Activated CD8-positive, alpha-beta memory T cell treated with anti-CD3 and anti-CD28 coated beads, Interleukin-2, amount 50 U/mL, for 24 hours (primary cell): ENCODE measurements around the gene SMAD6.

ENCODE experiments used
- DNase-seq: peaks from one replicate; pipeline ENCODE4 v3.0.0-alpha.2; 2020; ENCODE audit errors: extremely low read depth

The SMAD6 gene

GRCh38 chr15:66721020-66721419, 19.0 kb downstream of the SMAD6 start:
- DNase-seq, result no peak

DNA sequence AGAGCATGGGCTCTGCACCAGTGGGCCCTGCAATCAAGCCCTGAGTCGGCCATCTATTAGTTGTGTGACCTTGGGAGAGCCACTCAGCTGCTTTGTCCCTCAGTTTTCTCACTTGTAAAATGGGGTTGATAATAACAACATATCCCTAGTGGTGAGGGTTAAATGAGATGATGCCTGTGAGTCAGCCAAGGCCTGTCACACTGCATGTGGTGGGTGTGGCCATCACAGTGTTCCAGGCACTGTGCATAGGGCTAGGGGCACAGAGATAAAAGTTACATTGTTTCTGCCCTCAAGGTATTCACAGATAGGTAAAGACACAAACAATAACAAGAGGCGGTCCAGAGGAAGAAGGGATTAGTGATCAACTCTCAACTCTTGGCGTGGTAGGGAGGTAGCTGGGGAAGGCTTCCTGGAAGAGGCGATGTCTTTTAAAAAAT, 19.5 kb downstream of the SMAD6 start:
- no peak for DNase-seq

- no peak for DNase-seq
These were observed 19.9 kb downstream of the SMAD6 start for GRCh38 chr15:66721954-66722353.

- no peak for DNase-seq
These were observed 20.9 kb downstream of the SMAD6 start for GRCh38 chr15:66722757-66723540.

GRCh38 chr15:66723826-66724731, 22.0 kb downstream of the SMAD6 start:
- no peak for DNase-seq

- no peak for DNase-seq
These were observed 22.9 kb downstream of the SMAD6 start for GRCh38 chr15:66724732-66725463.

DNA sequence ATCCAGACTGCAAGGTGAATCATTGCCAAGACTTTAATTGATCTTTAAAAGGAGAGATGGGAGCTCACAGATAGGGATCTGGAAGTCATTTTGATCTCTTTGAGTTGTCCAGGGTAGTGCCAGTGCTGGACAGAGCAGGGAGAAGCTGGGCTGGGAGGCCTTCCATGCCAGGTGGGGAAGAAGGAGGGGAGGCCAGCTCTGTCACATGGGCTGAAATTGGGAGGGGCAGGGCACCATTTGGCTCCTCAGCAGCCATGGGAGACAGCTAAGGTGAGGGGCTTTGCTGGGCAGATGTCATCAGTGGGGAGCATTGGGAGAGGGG, 23.4 kb downstream of the SMAD6 start:
- DNase-seq, result no peak

- no peak for DNase-seq
These were observed 24.4 kb downstream of the SMAD6 start for GRCh38 chr15:66726386-66726785.

- DNase-seq, result no peak
These were observed 27.4 kb downstream of the SMAD6 start for GRCh38 chr15:66729331-66729951.

DNA sequence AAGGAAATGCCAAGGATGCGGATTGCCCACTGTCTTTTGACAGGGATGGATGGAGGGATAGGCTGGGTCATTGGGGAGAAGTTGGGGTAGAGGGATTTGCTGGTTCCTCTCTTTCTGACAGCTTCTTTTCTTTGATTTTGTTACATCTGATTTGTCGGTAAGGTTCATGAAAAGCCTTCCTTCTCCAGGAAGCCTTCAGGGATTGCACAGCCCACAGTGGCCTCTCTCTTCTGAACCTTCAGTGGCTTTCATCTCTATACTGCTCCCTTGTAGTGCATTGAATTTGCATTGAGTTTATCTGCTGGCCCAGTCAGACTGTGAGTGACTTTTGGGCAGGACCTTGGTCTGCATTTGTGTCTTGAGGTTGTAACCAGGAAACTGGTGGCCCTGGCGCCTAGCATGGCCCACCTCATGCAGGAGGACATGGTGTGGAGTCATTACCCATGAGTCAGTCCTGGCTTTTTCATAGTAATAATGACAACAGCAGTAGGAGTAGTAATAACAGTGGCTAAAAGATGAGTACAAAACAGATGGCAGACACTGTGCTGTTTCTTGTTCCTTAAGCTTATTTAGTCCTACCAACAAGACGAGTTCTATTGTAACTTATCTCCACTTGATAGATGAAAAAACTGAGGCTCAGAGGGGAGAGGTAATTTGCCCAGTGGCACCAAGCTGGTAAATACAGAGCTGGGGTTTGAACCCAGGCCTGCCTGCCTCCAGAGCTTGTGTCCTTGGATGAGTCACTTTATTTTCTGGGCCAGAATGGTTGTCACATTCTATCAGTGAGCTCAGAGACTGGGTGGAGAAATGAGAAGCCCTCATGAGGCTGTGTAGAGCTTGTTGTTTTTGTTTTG, 28.4 kb downstream of the SMAD6 start:
- no peak for DNase-seq

GRCh38 chr15:66733976-66734375, 31.9 kb downstream of the SMAD6 start:
- no peak for DNase-seq

DNA sequence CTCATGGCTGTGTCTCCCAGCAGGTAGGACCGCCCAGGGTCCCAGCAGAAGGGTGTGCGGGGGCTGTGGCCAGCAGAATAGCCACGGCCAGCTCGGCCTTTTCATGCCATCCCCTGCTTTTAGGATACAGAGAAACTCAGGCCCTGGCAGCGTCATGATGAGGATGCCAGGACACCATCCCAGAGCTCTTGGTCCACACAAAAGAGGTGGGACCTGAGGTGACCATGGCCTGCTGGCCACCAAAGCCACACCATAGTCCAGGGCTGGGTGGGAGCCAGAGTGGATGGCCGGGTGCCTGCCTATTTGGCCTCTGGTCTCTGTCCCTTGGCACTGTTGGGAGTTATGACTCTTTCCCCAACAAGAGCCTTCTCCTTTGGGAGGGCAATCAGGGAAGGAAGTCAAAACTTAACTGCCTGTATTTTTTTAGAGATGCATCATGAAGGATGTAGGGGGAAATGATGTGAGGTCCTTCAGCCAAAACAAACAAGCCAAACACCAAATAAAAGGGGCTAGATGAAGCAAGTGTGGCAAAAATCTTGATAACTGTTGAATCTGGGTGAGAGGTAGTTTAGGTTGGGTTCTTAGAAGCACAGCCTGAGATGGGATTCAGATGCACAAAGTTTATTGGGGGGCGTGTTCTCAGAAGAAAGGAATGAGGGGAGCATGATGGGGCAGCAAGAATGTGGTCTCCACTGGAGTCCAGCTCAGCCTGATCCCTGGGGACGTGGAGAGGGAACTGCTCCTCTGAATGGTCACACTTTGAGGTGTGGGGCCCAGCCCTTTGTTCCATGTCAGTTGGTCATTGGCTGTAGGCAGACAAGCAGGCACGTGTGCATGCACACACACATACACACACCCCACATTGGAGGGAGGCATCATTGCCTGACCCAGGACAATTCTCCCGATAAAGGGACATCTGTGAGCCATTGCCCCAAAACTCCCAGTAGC, 33.2 kb downstream of the SMAD6 start:
- no peak for DNase-seq

GRCh38 chr15:66735909-66736305, 33.9 kb downstream of the SMAD6 start:
- no peak for DNase-seq

DNA sequence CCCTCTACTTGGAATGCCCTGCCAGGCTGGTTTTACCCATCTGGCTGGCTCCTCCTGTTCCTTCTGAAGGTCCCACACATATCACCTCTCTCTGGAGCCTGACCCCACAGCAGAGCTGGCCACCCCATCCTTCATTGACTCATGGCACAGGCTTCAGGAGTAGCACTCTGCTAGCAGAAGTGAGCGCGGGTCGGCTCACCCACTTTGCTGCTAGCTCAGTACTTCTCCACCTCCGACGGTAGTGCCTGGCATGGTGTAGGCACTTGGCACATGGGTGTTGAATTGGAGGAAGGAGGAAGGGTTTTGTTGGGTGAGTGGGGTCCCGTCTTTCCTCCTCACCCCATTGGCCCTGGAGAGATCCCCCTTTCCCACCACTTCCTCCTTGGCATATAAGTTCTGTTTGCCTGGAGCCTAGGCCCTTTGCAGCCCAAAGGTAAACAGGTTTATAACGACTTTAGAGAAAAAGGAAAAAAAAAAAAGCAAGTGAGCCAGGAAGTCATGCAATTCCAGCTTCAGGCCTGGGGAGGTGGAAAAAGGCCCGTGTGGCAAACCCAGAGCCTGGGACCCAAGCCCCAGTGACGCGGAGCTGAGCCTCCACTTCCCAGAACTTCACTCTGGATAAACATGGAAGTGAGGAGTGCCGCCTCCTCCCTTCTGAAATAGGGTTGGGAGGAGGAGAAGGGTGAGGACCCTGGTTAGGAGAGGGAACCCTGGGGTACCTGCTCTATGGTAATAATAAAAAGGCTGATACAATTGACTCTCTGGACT, 35.4 kb downstream of the SMAD6 start:
- no peak for DNase-seq

DNA sequence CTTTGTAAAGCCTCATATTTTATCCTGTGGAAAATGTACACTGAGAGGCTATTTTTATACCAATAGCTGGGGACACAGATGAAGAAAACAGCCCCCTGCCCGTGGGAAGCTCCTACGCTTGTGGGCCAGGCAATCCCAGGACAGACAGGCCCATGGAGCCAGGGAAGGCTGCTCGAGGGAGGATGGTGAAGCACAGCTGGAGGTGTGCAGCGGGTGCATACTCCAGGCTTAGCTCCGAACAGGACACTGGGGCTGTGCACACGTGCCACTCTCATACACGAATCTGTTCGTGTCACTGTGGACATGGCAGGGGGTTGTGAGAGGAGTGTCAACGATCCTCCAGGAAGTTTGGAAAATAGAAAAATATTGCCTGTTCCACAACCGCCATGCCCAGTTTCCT, 36.1 kb downstream of the SMAD6 start:
- DNase-seq, result no peak

- DNase-seq, result no peak
These were observed 36.6 kb downstream of the SMAD6 start for GRCh38 chr15:66738595-66738994.

DNA sequence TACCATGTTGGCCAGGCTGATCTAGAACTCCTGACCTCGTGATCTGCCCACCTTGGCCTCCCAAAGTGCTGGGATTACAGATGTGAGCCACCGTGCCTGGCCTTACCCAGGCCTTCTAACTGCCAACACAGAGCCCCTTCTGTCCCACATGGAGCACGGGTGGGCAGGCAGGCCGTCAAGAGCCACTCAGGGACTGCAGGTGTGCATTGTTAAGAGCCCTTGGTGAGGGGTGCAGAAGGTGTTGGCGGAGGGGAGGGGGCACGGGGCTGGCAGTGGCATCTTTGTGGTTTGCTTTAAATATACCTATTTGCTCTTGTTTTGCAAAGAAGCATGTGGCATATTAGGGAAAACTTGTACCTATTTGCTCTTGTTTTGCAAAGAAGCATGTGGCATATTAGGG, 37.3 kb downstream of the SMAD6 start:
- no peak for DNase-seq

DNA sequence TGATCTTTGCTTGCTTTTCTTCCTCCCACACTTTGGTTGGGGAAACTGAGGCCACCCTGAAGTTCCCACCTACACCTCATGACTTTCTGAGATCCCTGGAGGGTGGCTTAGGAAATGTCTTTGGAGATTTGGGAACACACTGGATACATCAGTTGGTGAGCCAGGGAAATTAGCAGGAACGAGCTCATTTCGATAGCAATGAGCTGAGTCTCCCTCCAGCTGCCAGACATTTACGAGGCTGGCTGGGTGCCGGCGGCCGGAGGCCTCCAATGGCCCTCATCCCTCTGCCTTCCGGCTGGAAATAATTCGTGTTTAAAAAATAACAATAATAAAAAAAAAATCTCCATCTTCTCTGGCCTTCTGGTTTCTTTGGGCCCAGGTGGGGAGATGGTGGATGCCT, 38.8 kb downstream of the SMAD6 start:
- no peak for DNase-seq

- no peak for DNase-seq
These were observed 39.6 kb downstream of the SMAD6 start for GRCh38 chr15:66741646-66742045.
